Mammary microvascular endothelial cell (primary cell): ENCODE measurements around the gene OR13C3. TPM values are rescaled to one million over a fixed set of nuclear protein-coding genes. Genes with fewer than 3 reads are reported as not detected.

Experiments used
- total RNA-seq: library from RNA; depleted of rRNA; stranded (reverse); fragments of >200 nt; gene quantifications from 2 replicates; pipeline ENCODE4 v1.2.3, GENCODE V29; 2015

OR13C3 gene
- total RNA-seq = not detected in 2 replicates

GRCh38 chr9:104536756-104537155, at the start of gene OR13C3:
Gene OR13C3, minus strand, starts transcription at chr9:104536856. Its CDS starts 133 bp downstream, at chr9:104536723.

DNA sequence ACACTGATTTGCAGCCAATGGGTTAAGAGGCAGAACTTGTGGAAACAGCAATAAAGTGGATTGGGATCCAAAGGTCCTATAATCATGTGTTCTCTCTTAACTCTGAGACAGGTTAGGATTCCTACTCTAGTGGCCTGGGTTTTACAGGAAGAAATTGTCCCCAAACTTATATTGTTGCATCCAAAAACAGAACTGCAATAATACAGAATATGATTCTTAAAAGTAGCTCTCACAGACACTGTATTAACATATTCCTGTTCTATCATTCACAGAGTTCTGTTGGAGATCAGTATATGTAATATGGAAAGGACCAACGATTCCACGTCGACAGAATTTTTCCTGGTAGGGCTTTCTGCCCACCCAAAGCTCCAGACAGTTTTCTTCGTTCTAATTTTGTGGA, 32.2 kb upstream of the OR13C3 start, which contains the start of gene OR13C8:
OR13C8 (plus strand) TSS at position 301 of the 400 bp plus-strand sequence; CDS start at position 301, 0 bp downstream.

GRCh38 chr9:104527109-104527508, 9.5 kb downstream of the OR13C3 start, which contains the start of gene OR13C4:
Gene OR13C4, minus strand, starts transcription at chr9:104527209. Its CDS starts 0 bp downstream, at chr9:104527209.

DNA sequence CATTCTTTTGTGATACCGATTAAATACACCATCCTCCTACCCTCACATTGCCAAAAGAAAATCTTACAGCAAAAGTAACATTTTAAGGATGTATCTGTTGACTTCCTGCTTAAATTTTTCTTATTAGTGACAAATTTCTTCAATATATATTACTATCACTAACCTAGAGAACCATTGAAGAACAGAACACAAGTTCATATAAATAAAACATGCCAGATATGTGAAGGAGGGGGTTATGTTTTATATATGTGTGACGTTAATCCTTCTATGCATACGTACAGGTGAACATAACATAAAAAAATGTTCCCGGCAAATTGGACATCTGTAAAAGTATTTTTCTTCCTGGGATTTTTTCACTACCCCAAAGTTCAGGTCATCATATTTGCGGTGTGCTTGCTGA, 32.7 kb downstream of the OR13C3 start, which contains the start of gene OR13F1:
OR13F1 (plus strand) TSS at position 301 of the 400 bp plus-strand sequence; CDS start at position 301, 0 bp downstream.

Other genes starting within 250 kb of the OR13C3 start
- gene OR13F1, start 32.6 kb downstream of the OR13C3 start, total RNA-seq = not detected in 2 replicates
- gene OR13C4, start 9.6 kb downstream of the OR13C3 start, total RNA-seq = not detected in 2 replicates
- gene OR13C8, start 32.3 kb upstream of the OR13C3 start, total RNA-seq = not detected in 2 replicates
- gene OR13C5, start 62.6 kb upstream of the OR13C3 start, total RNA-seq = not detected in 2 replicates
- not detected in 2 replicates for gene OR13C2, start 68.8 kb upstream of the OR13C3 start, total RNA-seq
- gene OR13C9, start 81.3 kb upstream of the OR13C3 start, total RNA-seq = not detected in 2 replicates
- gene OR13D1, start 157.7 kb upstream of the OR13C3 start, total RNA-seq = not detected in 2 replicates
- gene NIPSNAP3A, start 210.8 kb upstream of the OR13C3 start, total RNA-seq = 78.9 and 80.5 TPM in 2 replicates
- gene NIPSNAP3B, start 227.3 kb upstream of the OR13C3 start, total RNA-seq = 0.47 TPM in 1 of 2 replicates, not detected in the other